ENCODE results near the gene CPED1. TPM values are rescaled to one million over a fixed set of nuclear protein-coding genes. Genes with fewer than 3 reads are reported as not detected.

CPED1 gene
- total RNA-seq, 1 donor from 2014 or later: 4.3 TPM

DNA sequence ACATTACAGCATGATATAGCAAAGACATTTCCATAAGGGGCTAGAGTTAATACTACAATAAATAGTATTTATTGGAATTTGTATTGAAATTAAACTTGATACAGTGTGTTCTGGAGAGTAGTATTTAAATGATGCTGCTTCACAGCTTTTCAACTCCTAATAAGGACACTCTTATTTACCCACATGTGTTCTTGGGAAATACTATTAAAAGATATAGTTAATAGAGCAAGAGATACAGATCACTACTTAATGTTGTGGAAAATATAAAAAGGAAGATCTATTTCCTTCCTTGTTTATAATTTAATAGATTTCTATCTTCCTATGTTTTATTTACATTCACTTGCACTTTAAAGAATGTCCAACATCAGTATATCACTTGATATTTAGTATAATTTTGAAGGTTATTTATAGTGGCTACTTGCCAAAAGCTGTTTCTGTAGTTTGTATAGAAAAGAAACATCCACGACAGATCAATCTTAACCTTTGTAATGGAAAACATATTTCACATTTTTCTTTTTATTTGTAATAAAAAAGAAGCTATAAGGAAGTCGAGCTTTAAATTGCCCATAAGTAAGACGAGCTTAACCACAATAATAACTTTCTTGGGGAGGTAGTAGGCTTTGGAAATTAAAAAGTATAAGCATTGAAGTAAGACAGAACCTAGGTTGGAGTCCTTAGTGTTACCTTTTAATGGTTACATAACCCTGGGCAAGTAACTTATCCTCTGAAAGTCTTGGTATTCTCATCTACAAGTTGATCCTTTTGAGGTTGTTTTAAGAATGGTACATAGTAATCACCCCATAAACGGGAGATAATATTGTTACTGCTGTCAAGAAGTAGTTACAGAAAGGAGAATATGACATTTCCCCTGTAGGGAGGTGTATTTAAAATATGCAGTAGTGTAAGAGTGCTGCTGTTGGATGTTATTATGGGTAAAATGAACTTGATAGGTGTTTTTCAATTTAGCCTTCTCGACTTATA lies 32.8 kb downstream of the CPED1 start:
- Mint-ChIP-seq H3K9me3 (no peaks in the 10 kb centered on the region), H3K4me3 (no peak overlapping the region), H3K4me1 (peaks cover 43% of the 10 kb centered on the region), H3K27ac (ENCODE audit: unreplicated experiment) (no peak overlapping the region), H3K27me3 (ENCODE audit: low read depth) (no peaks in the 10 kb centered on the region), H3K36me3 (ENCODE audit: low read depth) (no peaks in the 10 kb centered on the region)
- no peak for DNase-seq (ENCODE audit: low read depth, low spot score)
- TF ChIP-seq, protein P1, sequence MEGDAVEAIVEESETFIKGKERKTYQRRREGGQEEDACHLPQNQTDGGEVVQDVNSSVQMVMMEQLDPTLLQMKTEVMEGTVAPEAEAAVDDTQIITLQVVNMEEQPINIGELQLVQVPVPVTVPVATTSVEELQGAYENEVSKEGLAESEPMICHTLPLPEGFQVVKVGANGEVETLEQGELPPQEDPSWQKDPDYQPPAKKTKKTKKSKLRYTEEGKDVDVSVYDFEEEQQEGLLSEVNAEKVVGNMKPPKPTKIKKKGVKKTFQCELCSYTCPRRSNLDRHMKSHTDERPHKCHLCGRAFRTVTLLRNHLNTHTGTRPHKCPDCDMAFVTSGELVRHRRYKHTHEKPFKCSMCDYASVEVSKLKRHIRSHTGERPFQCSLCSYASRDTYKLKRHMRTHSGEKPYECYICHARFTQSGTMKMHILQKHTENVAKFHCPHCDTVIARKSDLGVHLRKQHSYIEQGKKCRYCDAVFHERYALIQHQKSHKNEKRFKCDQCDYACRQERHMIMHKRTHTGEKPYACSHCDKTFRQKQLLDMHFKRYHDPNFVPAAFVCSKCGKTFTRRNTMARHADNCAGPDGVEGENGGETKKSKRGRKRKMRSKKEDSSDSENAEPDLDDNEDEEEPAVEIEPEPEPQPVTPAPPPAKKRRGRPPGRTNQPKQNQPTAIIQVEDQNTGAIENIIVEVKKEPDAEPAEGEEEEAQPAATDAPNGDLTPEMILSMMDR (conservative IDR thresholded peaks at IDR 0.05): no peak

DNA sequence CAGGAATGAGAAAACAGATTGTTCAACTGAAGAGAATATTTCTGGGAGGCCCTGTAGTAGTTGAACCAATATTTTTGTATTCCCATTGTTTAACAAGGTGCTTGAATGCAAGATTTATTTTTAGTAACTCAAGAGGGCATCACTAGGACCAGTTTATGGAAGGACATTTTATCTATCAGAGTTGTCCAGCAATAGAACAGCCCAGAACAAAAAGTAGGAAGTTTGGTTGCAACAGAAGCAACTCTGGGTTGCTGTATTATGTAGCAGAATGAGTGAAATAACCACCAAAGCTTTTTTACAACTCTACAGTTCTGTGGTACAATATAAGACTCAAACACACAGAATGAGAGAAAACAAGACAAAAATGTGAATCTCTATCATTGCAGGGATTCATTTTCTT lies 34.7 kb downstream of the CPED1 start:
- H3K4me3 Mint-ChIP-seq: peak overlapping the region; percentile 2
- TF ChIP-seq, protein P1 (conservative IDR thresholded peaks at IDR 0.05): no peak
- no peak overlapping the region for H3K27ac Mint-ChIP-seq (ENCODE audit: unreplicated experiment)
- H3K27me3 Mint-ChIP-seq (ENCODE audit: low read depth): no peaks in the 10 kb centered on the region
- H3K4me1 Mint-ChIP-seq: peaks cover 52% of the 10 kb centered on the region
- DNase-seq (ENCODE audit: low read depth, low spot score): no peak
- H3K36me3 Mint-ChIP-seq (ENCODE audit: low read depth): no peaks in the 10 kb centered on the region
- no peaks in the 10 kb centered on the region for H3K9me3 Mint-ChIP-seq

DNA sequence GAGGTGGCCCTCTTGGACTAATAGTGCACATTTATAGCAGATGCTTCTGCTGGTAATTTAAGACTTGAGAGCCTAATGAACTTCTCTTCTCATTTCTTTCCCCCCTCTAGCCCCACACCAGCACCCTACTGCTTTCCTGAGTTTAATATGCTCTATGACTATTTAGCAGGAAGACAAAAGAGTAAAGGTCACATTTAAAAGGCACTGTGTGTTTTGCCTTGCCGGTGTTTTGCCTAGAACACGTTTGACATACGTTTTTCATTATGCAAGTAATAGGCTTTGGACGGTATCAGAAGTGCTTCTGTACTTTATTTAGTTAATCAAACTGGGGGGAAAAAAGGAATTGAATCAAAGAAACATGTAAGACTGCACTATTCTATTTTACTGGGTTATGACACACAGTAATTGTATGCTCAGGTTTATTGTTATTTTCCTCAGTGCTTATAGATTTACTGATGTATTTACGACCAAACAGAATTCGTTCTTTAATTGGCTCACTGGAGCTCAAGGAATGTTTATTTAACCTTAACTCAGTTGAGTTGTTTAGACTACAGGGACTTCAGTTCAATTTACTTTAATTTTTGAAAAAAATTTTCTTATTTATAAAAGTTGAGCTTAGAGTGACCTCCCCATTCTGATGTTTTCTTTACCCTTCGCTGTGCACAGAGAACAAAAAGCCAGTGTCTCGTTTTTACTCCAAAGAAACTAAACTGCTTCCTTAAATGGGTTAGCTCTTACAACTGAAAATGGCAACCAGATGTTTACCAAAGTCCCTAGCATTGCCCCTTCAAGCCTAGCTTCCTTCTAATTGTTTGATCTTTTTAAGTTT lies 35.4 kb downstream of the CPED1 start:
- no peaks in the 10 kb centered on the region for H3K27me3 Mint-ChIP-seq (ENCODE audit: low read depth)
- H3K27ac Mint-ChIP-seq (ENCODE audit: unreplicated experiment): peak overlapping the region; percentile 44
- H3K9me3 Mint-ChIP-seq: no peaks in the 10 kb centered on the region
- H3K36me3 Mint-ChIP-seq (ENCODE audit: low read depth): no peaks in the 10 kb centered on the region
- peak overlapping the region; percentile 43 for H3K4me3 Mint-ChIP-seq
- DNase-seq (ENCODE audit: low read depth, low spot score): no peak
- H3K4me1 Mint-ChIP-seq: peaks cover 56% of the 10 kb centered on the region
- TF ChIP-seq, protein P1 (conservative IDR thresholded peaks at IDR 0.05): no peak

DNA sequence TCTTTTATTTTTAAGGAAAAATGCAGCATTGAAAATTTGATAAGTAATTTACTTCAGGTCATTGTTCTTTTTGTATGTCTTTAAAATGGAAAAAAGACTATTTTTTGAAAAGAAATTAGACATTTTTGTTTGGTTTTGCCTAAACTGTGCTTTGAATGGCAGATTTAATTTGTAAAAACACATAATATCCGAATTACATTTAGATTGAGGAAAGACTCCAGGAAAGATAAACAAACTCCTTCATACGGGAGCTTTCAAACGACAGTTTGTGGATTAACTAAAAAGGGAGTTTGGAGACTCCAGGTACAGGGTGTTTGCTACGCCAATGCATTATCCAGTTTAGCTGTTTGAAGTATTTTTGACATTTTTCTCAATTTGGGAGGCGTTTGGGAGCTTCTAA lies 36.1 kb downstream of the CPED1 start:
- no peaks in the 10 kb centered on the region for H3K9me3 Mint-ChIP-seq
- no peak for DNase-seq (ENCODE audit: low read depth, low spot score)
- peak overlapping the region; percentile 43 for H3K4me3 Mint-ChIP-seq
- TF ChIP-seq, protein P1 (conservative IDR thresholded peaks at IDR 0.05): no peak
- no peaks in the 10 kb centered on the region for H3K27me3 Mint-ChIP-seq (ENCODE audit: low read depth)
- H3K4me1 Mint-ChIP-seq: peaks cover 63% of the 10 kb centered on the region
- H3K27ac Mint-ChIP-seq (ENCODE audit: unreplicated experiment): peak overlapping the region; percentile 21
- no peaks in the 10 kb centered on the region for H3K36me3 Mint-ChIP-seq (ENCODE audit: low read depth)

DNA sequence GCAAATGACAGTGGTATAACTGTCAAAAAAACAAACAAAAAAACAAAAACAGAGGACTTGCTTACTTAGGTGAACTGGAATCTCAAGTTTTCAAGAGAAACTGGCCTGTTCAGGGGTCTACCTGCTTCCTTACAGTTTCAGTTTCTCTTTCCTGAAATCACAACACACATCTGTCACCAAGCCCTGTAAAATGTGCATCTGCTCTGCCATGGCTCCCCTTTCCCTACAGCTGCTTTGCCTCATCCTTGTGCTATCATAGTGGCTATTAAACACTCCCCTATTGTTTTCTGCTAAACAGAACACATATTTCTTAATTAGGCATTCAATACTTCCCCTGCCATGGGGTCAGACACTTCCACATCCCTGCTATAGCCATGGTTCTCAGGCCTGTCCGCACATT lies 37.6 kb downstream of the CPED1 start:
- peak overlapping the region; percentile 87 for H3K27ac Mint-ChIP-seq (ENCODE audit: unreplicated experiment)

More for the DNA sequence above, 37.6 kb downstream of the CPED1 start:
- Mint-ChIP-seq H3K36me3 (ENCODE audit: low read depth) (no peaks in the 10 kb centered on the region), H3K4me1 (peaks cover 71% of the 10 kb centered on the region), H3K4me3 (no peak overlapping the region), H3K9me3 (no peaks in the 10 kb centered on the region), H3K27me3 (ENCODE audit: low read depth) (no peaks in the 10 kb centered on the region)
- DNase-seq (ENCODE audit: low read depth, low spot score): no peak
- TF ChIP-seq, protein P1 (conservative IDR thresholded peaks at IDR 0.05): no peak
